SK-N-SH (cell line): ENCODE data around the gene ADGRB2. TPM values are rescaled to one million over a fixed set of nuclear protein-coding genes. Genes with fewer than 3 reads are reported as not detected.

Source experiments
- CTCF ChIA-PET: fragments of 300-600, 350-600 bp; formaldehyde crosslinking; extraction: SDS; loops from one replicate; lab custom pipeline; 2021; lab: Yijun Ruan, JAX
- POLR2A ChIA-PET: fragments of 350-600 bp; sonication (Branson Sonifier 250); formaldehyde crosslinking; extraction: SDS; loops from one replicate; lab custom pipeline; 2020; ENCODE audit warnings: antibody characterized with exemption, inconsistent platforms; lab: Yijun Ruan, JAX
- DNase-seq: peaks from one replicate; pipeline ENCODE4 v3.0.0; 2012
- H2AFZ ChIP-seq: fragments of 200-600 bp; sonication (generic); 2 replicates; pipeline ENCODE4 v1.8.1; 2016; ENCODE audit warnings: antibody characterized with exemption, mild to moderate bottlenecking, low read depth
- H3F3A ChIP-seq: fragments of 200-600 bp; sonication (generic); replicated peaks from 2 replicates; pipeline ENCODE3; 2016; ENCODE audit warnings: antibody characterized with exemption, mild to moderate bottlenecking; ENCODE audit not compliant: insufficient read depth
- H3K27ac ChIP-seq, 2 experiments: fragments of 200-500 bp in 1 of 2; fragments of 200-600 bp in 1 of 2; sonication (Bioruptor generic) in 1 of 2; sonication (generic), shearing (Covaris generic) in 1 of 2; 2 replicates each; pipeline versions ENCODE4 v1.5.1 to v1.6.1; 2014 to 2016; ENCODE audit warnings: low read depth in 2 of 2, inconsistent platforms in 1 of 2, low read length in 1 of 2, mild to moderate bottlenecking in 1 of 2, mixed read lengths in 1 of 2
- H3K27me3 ChIP-seq: fragments of 200-600 bp; sonication (generic), shearing (Covaris generic); 2 replicates; pipeline ENCODE4 v1.6.1; 2016; ENCODE audit warnings: mixed run types; ENCODE audit not compliant: insufficient read depth
- H3K36me3 ChIP-seq, 2 experiments: fragments of 200-500 bp in 1 of 2; fragments of 200-600 bp in 1 of 2; sonication (Bioruptor generic) in 1 of 2; sonication (generic) in 1 of 2; replicated peaks in 1 of 2; 2 replicates each; pipeline versions ENCODE3 to v1.5.1; 2014 to 2016; ENCODE audit warnings: low read length in 1 of 2, mild to moderate bottlenecking in 1 of 2; ENCODE audit not compliant: insufficient read depth in 2 of 2, control insufficient read depth in 1 of 2
- H3K4me1 ChIP-seq, 2 experiments: fragments of 200-500 bp in 1 of 2; fragments of 200-600 bp in 1 of 2; sonication (Bioruptor generic) in 1 of 2; sonication (generic), shearing (Covaris generic) in 1 of 2; 2 replicates each; pipeline versions ENCODE4 v1.5.1 to v1.6.1; 2014 to 2016; ENCODE audit warnings: low read depth in 1 of 2, low read length in 1 of 2, mixed run types in 1 of 2; ENCODE audit not compliant: insufficient read depth in 2 of 2, control insufficient read depth in 1 of 2
- H3K4me2 ChIP-seq: fragments of 200-600 bp; sonication (generic), shearing (Covaris generic); 2 replicates; pipeline ENCODE4 v1.6.1; 2017; ENCODE audit warnings: mixed run types
- H3K4me3 ChIP-seq, 2 experiments: fragments of 200-500 bp in 1 of 2; fragments of 200-600 bp in 1 of 2; sonication (Bioruptor generic) in 1 of 2; sonication (generic), shearing (Covaris generic) in 1 of 2; 2 replicates each; pipeline versions ENCODE4 v1.5.1 to v1.8.1; 2014 to 2016; ENCODE audit warnings: low read depth in 2 of 2, inconsistent platforms in 1 of 2, low read length in 1 of 2, mild to moderate bottlenecking in 1 of 2, mixed read lengths in 1 of 2, moderate library complexity in 1 of 2
- H3K79me2 ChIP-seq: fragments of 200-600 bp; sonication (generic); 2 replicates; pipeline ENCODE4 v1.8.1; 2017; ENCODE audit warnings: mild to moderate bottlenecking; ENCODE audit not compliant: insufficient read depth
- H3K9ac ChIP-seq: fragments of 200-600 bp; sonication (generic); 2 replicates; pipeline ENCODE4 v1.6.1; 2017; ENCODE audit warnings: mixed run types
- H3K9me2 ChIP-seq: fragments of 200-600 bp; sonication (generic); 2 replicates; pipeline ENCODE4 v1.6.1; 2017; ENCODE audit warnings: mixed run types
- H3K9me3 ChIP-seq: fragments of 200-600 bp; sonication (generic); 2 replicates; pipeline ENCODE4 v1.6.1; 2017; ENCODE audit warnings: mixed run types, mild to moderate bottlenecking, moderate library complexity
- H4K20me1 ChIP-seq: fragments of 200-600 bp; sonication (generic); 2 replicates; pipeline ENCODE4 v1.6.1; 2017; ENCODE audit warnings: mild to moderate bottlenecking, mixed run types; ENCODE audit not compliant: insufficient read depth
- CTCF ChIP-seq: fragments of 200-600 bp; sonication (generic); IDR thresholded peaks from 2 replicates; pipeline ENCODE4 v1.6.1; 2017; ENCODE audit warnings: antibody characterized with exemption, mild to moderate bottlenecking, moderate library complexity
- ELF1 ChIP-seq: IDR thresholded peaks from 2 replicates; pipeline ENCODE4 v1.4.0; 2012
- FOSL2 ChIP-seq: IDR thresholded peaks from 2 replicates; pipeline ENCODE4 v1.4.0; 2012; ENCODE audit warnings: low read depth, mild to moderate bottlenecking, moderate library complexity, borderline replicate concordance
- FOXJ3 ChIP-seq: sonication (generic); formaldehyde crosslinking; IDR thresholded peaks from 2 replicates; pipeline ENCODE4 v1.5.1; 2020; ENCODE audit warnings: mild to moderate bottlenecking, missing genetic modification reagents
- FOXM1 ChIP-seq: IDR thresholded peaks from 2 replicates; pipeline ENCODE4 v1.4.0; 2012; ENCODE audit warnings: low read depth, mild to moderate bottlenecking
- GABPA ChIP-seq: IDR thresholded peaks from 2 replicates; pipeline ENCODE4 v1.4.0; 2012; ENCODE audit warnings: low read depth, mild to moderate bottlenecking
- GATA2 ChIP-seq: sonication (generic); formaldehyde crosslinking; IDR thresholded peaks from 2 replicates; pipeline ENCODE4 v1.5.0; 2020; ENCODE audit warnings: mild to moderate bottlenecking, missing genetic modification reagents
- IRF3 ChIP-seq: fragments of 150-350 bp; IDR thresholded peaks from 2 replicates; pipeline ENCODE4 v1.6.1; 2016; ENCODE audit warnings: mild to moderate bottlenecking, low read depth, low read length
- MAX ChIP-seq: IDR thresholded peaks from 2 replicates; pipeline ENCODE4 v1.4.0; 2012; ENCODE audit warnings: low read depth
- MXI1 ChIP-seq: IDR thresholded peaks from 2 replicates; pipeline ENCODE4 v1.6.1; 2012; ENCODE audit warnings: mild to moderate bottlenecking, low read depth, low read length, improper control_type of control experiment
- NFIC ChIP-seq: IDR thresholded peaks from 2 replicates; pipeline ENCODE4 v1.4.0; 2012; ENCODE audit warnings: borderline replicate concordance
- NRF1 ChIP-seq: IDR thresholded peaks from 2 replicates; pipeline ENCODE4 v1.6.1; 2012; ENCODE audit warnings: low read depth, mild to moderate bottlenecking, low read length
- PBX3 ChIP-seq: IDR thresholded peaks from 2 replicates; pipeline ENCODE4; 2012
- ZBTB33 ChIP-seq: IDR thresholded peaks from 2 replicates; pipeline ENCODE4 v1.4.0; 2012; ENCODE audit warnings: low read depth, borderline replicate concordance
- WGBS: methylation state at CpG from one replicate; pipeline ENCODE4 v1.1.6; 2017; ENCODE audit warnings: low lambda C conversion rate; 5-methylcytosine and 5-hydroxymethylcytosine counted together
- polyA plus RNA-seq, 3 experiments: library from polyadenylated mRNA; depleted of rRNA; stranded (reverse); fragments of >200 nt; gene quantifications; 2 replicates each; pipeline ENCODE4 v1.2.3, GENCODE V29; 2012

The ADGRB2 gene
- polyA plus RNA-seq, 1 of the 3 experiments (the other 2 are of a cell fraction) = 13.0 TPM

GRCh38 chr1:31731049-31731565 lies 33.0 kb downstream of the ADGRB2 start:
- TF ChIP-seq IRF3 (no peak), FOXM1 (no peak), ELF1 (no peak), ZBTB33 (no peak), MAX (no peak), PBX3 (no peak)
- TF ChIP-seq, all 33 proteins: peak for 0
- H3K4me3 ChIP-seq = no peak overlapping the region
- no peaks in the 10 kb centered on the region for H3K9me2 ChIP-seq
- ChIA-PET POLR2A (no interaction called here), CTCF (interaction anchor here (1.2 to 4.8 kb wide), 4 partner anchors 14 to 182 kb away, joined by 3 to 42 read pairs (median 6); no protein-coding TSS in a partner anchor)
- WGBS = 100% methylated on average over 4 of the region's 12 CpGs
- H3K4me1 ChIP-seq = peaks cover 8 to 22% of the 10 kb centered on the region in 2 experiments; a peak in 2 of 4 replicates
- H2AFZ ChIP-seq = no peak overlapping the region
- H3K27me3 ChIP-seq = no peaks in the 10 kb centered on the region
- no peak overlapping the region for H3K9ac ChIP-seq
- peaks cover 4% of the 10 kb centered on the region for H3F3A ChIP-seq
- peaks cover 0 to 27% of the 10 kb centered on the region in 2 experiments for H3K36me3 ChIP-seq
- H3K27ac ChIP-seq = no peak overlapping the region
- no peak overlapping the region for H3K4me2 ChIP-seq
- H4K20me1 ChIP-seq = no peaks in the 10 kb centered on the region
- H3K9me3 ChIP-seq = no peaks in the 10 kb centered on the region
- DNase-seq = no peak
- H3K79me2 ChIP-seq = no peaks in the 10 kb centered on the region

- Histone ChIP-seq H3K9me2 (no peaks in the 10 kb centered on the region), H2AFZ (no peak overlapping the region), H3K79me2 (no peaks in the 10 kb centered on the region), H3K27ac (no peak overlapping the region), H4K20me1 (no peaks in the 10 kb centered on the region), H3K4me1 (peaks cover 8 to 27% of the 10 kb centered on the region in 2 experiments; a peak in 2 of 4 replicates), H3K4me2 (no peak overlapping the region), H3K9me3 (no peaks in the 10 kb centered on the region), H3F3A (peaks cover 4% of the 10 kb centered on the region), H3K27me3 (no peaks in the 10 kb centered on the region), H3K4me3 (no peak overlapping the region), H3K36me3 (peaks cover 0 to 29% of the 10 kb centered on the region in 2 experiments), H3K9ac (no peak overlapping the region)
- ChIA-PET CTCF (interaction anchor here (1.2 to 4.8 kb wide), 5 partner anchors 14 to 181 kb away, joined by 3 to 42 read pairs (median 6); no protein-coding TSS in a partner anchor), POLR2A (no interaction called here)
- DNase-seq = no peak
- no peak for TF ChIP-seq GABPA
- TF ChIP-seq MXI1 = no peak
- no peak for TF ChIP-seq GATA2 (CRISPR knock-in tag)
- no peak for TF ChIP-seq FOXJ3
- no peak for TF ChIP-seq FOSL2
- TF ChIP-seq CTCF = no peak
- TF ChIP-seq NRF1 = no peak
- TF ChIP-seq NFIC = no peak
- 95% methylated on average over 15 of the region's 25 CpGs for WGBS
These were observed 33.6 kb downstream of the ADGRB2 start for GRCh38 chr1:31730336-31731048.
